ENCODE results near the gene SIN3A.
A peak's percentile ranks its signal among the peaks of the same experiment; 100 is the strongest.
"Not testable (repeated sequence)": the region's sequence is repeated elsewhere in the genome, so short reads cannot be mapped to it uniquely, and the experiment has no call there.

SIN3A gene

GRCh38 chr15:75356006-75356405, 95.5 kb downstream of the SIN3A start:
- no peak for DNase-seq (ENCODE audit: low read depth)

- no peak for DNase-seq (ENCODE audit: low read depth)
Observed at GRCh38 chr15:75355369-75355768, 96.1 kb downstream of the SIN3A start.

- no peak for DNase-seq (ENCODE audit: low read depth)
Observed at GRCh38 chr15:75354454-75354853, 97.0 kb downstream of the SIN3A start.

- DNase-seq (ENCODE audit: low read depth): no peak
Observed at GRCh38 chr15:75353604-75354003, 97.9 kb downstream of the SIN3A start.

- no peak for DNase-seq (ENCODE audit: low read depth)
Observed at GRCh38 chr15:75352186-75353080, 99.1 kb downstream of the SIN3A start.

GRCh38 chr15:75350601-75351361, 100.7 kb downstream of the SIN3A start:
- DNase-seq (ENCODE audit: low read depth): no peak

- DNase-seq (ENCODE audit: low read depth): peak; percentile 44
Observed at GRCh38 chr15:75349851-75350588, 101.5 kb downstream of the SIN3A start.

- not testable (repeated sequence) for DNase-seq (ENCODE audit: low read depth)
Observed at GRCh38 chr15:75349351-75349669, 102.2 kb downstream of the SIN3A start.

- no peak for DNase-seq (ENCODE audit: low read depth)
Observed at GRCh38 chr15:75348562-75349350, 102.7 kb downstream of the SIN3A start.

GRCh38 chr15:75348034-75348561, 103.4 kb downstream of the SIN3A start:
- DNase-seq (ENCODE audit: low read depth): no peak

GRCh38 chr15:75347222-75348033, 104.1 kb downstream of the SIN3A start:
- no peak for DNase-seq (ENCODE audit: low read depth)

GRCh38 chr15:75346796-75347221, 104.7 kb downstream of the SIN3A start, which contains the start of gene NEIL1:
Gene NEIL1 (plus strand): TSS chr15:75347039. CDS start chr15:75348906, 1,867 bp downstream.
- no peak for DNase-seq (ENCODE audit: low read depth)

- DNase-seq (ENCODE audit: low read depth): not testable (repeated sequence)
Observed at GRCh38 chr15:75343953-75344352, 107.5 kb downstream of the SIN3A start.

- no peak for DNase-seq (ENCODE audit: low read depth)
Observed at GRCh38 chr15:75342221-75342620, 109.3 kb downstream of the SIN3A start.

GRCh38 chr15:75339531-75340240, 111.8 kb downstream of the SIN3A start:
- DNase-seq (ENCODE audit: low read depth): no peak

GRCh38 chr15:75338661-75339240, 112.7 kb downstream of the SIN3A start:
- DNase-seq (ENCODE audit: low read depth): no peak

- peak; percentile 60 for DNase-seq (ENCODE audit: low read depth)
Observed at GRCh38 chr15:75335705-75336355, 115.7 kb downstream of the SIN3A start, which contains the start of gene COMMD4. Gene COMMD4 (plus strand): TSS chr15:75336063. CDS start chr15:75336090, 27 bp downstream.

GRCh38 chr15:75335313-75335704, 116.2 kb downstream of the SIN3A start:
- no peak for DNase-seq (ENCODE audit: low read depth)
